ENCODE results near the gene SRPRB.

DNA sequence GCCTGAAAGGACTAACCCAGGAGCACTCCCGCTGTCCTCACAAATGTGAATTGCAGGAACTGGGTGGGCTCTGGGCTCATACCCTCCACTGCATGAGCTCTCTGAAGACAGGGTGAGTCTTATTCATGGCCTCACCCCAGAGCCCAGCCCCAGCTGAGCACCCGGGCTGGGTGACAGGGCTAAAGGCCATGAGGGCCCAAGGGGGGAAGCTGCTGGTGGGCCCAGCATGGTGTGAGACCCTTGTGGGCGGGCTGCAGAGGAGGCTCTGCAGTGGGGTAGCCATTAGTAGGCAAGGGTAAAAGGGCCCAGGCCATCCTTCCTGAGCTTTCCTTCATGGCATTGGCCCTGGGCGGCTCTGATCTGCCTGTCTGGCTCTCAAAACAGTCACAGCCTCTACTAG lies 30.3 kb downstream of the SRPRB start:
- TF ChIP-seq POLR2A (IDR thresholded peaks at IDR 0.05), result no peak
- TF ChIP-seq, protein P1, sequence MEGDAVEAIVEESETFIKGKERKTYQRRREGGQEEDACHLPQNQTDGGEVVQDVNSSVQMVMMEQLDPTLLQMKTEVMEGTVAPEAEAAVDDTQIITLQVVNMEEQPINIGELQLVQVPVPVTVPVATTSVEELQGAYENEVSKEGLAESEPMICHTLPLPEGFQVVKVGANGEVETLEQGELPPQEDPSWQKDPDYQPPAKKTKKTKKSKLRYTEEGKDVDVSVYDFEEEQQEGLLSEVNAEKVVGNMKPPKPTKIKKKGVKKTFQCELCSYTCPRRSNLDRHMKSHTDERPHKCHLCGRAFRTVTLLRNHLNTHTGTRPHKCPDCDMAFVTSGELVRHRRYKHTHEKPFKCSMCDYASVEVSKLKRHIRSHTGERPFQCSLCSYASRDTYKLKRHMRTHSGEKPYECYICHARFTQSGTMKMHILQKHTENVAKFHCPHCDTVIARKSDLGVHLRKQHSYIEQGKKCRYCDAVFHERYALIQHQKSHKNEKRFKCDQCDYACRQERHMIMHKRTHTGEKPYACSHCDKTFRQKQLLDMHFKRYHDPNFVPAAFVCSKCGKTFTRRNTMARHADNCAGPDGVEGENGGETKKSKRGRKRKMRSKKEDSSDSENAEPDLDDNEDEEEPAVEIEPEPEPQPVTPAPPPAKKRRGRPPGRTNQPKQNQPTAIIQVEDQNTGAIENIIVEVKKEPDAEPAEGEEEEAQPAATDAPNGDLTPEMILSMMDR (IDR thresholded peaks at IDR 0.05), result no peak
- no peak for TF ChIP-seq POLR2AphosphoS5 (IDR thresholded peaks at IDR 0.05; ENCODE audit: insufficient read depth in 1 of 2, low read depth in 1 of 2)
